Measurements from ENCODE around the gene CORIN.
"Not testable (repeated sequence)": the region's sequence is repeated elsewhere in the genome, so short reads cannot be mapped to it uniquely, and the experiment has no call there.

CORIN gene

DNA sequence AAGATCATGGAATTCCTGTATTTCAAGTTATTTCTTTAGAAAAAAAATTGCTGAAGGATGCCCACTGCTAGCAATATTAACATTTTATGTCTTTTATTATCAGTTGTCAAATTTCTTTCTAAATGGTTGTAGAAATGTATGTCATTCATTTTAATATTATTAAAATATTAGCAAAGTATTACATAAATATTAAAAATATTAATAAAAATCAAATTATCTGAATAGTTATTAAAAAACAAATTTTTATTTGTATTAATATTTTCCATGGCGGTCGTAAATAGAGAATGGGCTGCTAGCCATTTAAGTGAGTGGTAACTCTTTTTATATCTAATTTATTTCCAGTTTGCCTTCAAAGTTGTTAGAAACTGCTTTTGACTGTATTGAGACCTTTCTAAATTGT is 280.6 kb downstream of the CORIN start:
- H3K4me1 ChIP-seq, result no peaks in the 10 kb centered on the region
- H3K36me3 ChIP-seq, result peaks cover 51 to 62% (median 53%) of the 10 kb centered on the region in 3 donors
- no peak overlapping the region for H3K27ac ChIP-seq
- no peak for DNase-seq
- no peak overlapping the region for H3K4me3 ChIP-seq
- intact Hi-C loops (cut with DNase I; ENCODE audit: low total_unique reads), result no loop called here
- H3K27me3 ChIP-seq, result no peaks in the 10 kb centered on the region
- TF ChIP-seq, protein P1, sequence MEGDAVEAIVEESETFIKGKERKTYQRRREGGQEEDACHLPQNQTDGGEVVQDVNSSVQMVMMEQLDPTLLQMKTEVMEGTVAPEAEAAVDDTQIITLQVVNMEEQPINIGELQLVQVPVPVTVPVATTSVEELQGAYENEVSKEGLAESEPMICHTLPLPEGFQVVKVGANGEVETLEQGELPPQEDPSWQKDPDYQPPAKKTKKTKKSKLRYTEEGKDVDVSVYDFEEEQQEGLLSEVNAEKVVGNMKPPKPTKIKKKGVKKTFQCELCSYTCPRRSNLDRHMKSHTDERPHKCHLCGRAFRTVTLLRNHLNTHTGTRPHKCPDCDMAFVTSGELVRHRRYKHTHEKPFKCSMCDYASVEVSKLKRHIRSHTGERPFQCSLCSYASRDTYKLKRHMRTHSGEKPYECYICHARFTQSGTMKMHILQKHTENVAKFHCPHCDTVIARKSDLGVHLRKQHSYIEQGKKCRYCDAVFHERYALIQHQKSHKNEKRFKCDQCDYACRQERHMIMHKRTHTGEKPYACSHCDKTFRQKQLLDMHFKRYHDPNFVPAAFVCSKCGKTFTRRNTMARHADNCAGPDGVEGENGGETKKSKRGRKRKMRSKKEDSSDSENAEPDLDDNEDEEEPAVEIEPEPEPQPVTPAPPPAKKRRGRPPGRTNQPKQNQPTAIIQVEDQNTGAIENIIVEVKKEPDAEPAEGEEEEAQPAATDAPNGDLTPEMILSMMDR (IDR thresholded peaks at IDR 0.05), result no peak
- H3K9me3 ChIP-seq, result no peaks in the 10 kb centered on the region

DNA sequence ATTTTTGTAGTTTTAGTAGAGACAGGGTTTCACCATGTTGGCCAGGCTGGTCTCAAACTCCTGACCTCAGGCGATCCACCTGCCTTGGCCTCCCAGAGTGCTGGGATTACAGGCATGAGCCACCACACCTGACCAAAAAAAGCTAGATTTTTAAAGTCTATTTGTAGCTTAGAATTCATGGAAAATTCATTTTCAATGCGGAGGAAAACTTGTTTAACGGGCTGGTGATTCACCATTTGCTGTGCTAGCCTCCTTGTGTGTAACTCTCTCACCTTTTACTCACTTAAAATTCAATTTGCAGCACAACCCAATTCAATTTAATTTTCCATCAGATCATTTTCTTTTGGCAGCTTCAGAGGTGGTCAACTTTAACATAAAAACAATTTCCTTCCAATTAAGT is 281.9 kb downstream of the CORIN start:
- H3K27me3 ChIP-seq; DNase-seq; H3K4me1 ChIP-seq; H3K9me3 ChIP-seq; H3K27ac ChIP-seq; intact Hi-C loops (cut with DNase I; ENCODE audit: low total_unique reads); H3K4me3 ChIP-seq: not testable (repeated sequence)
- peaks cover 52 to 55% (median 54%) of the 10 kb centered on the region in 3 donors for H3K36me3 ChIP-seq

DNA sequence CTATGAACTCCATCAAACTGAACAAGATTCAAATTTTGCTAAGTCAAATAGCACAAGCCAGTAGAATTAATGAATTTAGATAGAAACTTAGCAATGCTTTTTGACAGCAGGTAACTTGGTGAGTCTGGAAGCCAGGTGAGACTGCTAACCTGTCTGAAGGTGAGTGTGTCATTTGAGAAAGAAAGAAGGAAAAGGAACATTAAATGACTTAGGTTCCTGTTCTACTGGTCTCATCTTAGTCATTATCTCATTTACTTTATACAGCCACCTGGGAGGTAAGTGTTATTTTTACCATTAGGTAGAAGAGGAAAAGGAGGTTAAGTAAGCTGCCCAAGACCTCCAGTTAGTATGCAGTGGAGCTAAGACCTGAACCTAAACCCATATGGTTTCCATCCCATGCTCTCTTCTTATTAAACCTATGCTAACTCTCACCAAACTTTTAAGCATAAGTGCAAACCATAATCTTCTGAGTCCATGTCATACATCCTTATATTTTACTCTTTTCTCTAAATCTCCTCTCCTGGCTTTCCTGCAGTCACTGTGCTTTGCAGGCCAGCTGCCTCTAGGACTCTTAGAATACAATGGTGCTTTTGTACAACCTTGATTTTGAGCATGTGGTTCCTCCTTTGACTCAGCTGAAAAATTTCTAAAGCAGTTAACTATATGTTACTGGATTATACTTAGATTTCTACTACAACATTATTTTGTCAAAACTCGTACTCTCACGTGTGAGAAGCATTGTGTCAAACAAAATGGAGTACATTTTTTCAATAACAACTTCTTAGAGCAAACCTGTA is 284.3 kb downstream of the CORIN start:
- H3K27ac ChIP-seq, result no peak overlapping the region
- TF ChIP-seq, protein P1 (IDR thresholded peaks at IDR 0.05), result no peak

DNA sequence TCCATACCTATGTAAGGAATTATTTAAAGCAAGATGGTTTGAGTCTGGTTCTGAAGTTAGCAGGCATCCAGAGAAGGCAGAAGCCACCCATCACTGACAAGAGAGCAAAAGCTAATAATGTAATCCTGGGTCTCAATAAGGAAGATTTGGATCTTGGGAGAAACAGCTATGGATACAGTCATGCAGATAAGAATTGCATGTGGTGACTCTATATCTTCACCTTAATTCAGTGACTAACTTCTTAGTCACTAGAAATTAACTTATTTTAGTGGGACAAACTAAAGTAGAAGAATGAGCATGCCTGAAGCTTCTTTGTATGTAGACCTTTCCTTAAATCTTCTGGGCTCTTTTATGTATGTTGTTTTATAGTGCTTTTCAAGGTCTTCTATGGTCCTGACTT is 286.2 kb downstream of the CORIN start:
- no peaks in the 10 kb centered on the region for H3K4me1 ChIP-seq
- intact Hi-C loops (cut with DNase I; ENCODE audit: low total_unique reads), result no loop called here
- H3K36me3 ChIP-seq, result peaks cover 28 to 65% (median 63%) of the 10 kb centered on the region in 3 donors
- H3K27ac ChIP-seq, result no peak overlapping the region
- H3K4me3 ChIP-seq, result no peak overlapping the region
- H3K27me3 ChIP-seq, result no peaks in the 10 kb centered on the region
- no peak for DNase-seq
- TF ChIP-seq, protein P1 (IDR thresholded peaks at IDR 0.05), result no peak
- H3K9me3 ChIP-seq, result no peaks in the 10 kb centered on the region

More for the DNA sequence above, 284.3 kb downstream of the CORIN start:
- H3K4me3 ChIP-seq, result no peak overlapping the region
- H3K9me3 ChIP-seq, result no peaks in the 10 kb centered on the region
- DNase-seq, result no peak
- peaks cover 28 to 62% (median 56%) of the 10 kb centered on the region in 3 donors for H3K36me3 ChIP-seq
- H3K27me3 ChIP-seq, result no peaks in the 10 kb centered on the region
- intact Hi-C loops (cut with DNase I; ENCODE audit: low total_unique reads), result no loop called here
- H3K4me1 ChIP-seq, result no peaks in the 10 kb centered on the region

DNA sequence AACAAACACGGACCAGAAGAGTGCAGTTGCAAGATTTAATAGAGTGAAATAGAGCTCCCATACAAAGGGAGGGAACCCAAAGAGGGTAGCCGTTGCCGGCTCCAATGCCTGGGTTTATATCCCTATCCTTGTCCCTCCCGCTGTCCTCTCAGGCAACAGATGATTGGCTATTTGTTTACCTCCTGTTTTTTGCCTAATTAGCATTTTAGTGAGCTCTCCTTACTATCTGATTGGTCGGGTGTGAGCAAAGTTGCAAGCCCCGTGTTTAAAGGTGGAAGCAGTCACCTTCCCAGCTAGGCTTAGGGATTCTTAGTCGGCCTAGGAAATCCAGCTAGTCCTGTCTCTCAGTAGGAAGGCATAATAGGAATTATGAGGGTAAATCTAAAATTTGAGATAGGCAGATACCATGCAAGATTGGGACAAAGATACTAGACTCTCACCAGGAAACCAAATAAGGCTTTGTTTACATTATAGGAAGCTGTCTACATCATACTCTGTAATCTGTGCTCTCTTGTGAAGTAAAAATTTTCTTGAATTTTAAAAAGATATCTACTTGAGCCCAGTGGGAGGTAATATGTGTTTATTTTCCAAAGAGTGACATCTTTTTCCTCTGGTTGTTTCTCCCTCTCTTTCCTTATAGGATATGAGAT is 286.8 kb downstream of the CORIN start:
- Histone ChIP-seq H3K27me3 (no peaks in the 10 kb centered on the region), H3K27ac (no peak overlapping the region), H3K4me1 (no peaks in the 10 kb centered on the region), H3K36me3 (peaks cover 31 to 71% (median 69%) of the 10 kb centered on the region in 3 donors), H3K4me3 (no peak overlapping the region), H3K9me3 (no peaks in the 10 kb centered on the region)
- intact Hi-C loops (cut with DNase I; ENCODE audit: low total_unique reads), result no loop called here
- no peak for DNase-seq
- TF ChIP-seq, protein P1 (IDR thresholded peaks at IDR 0.05), result no peak

DNA sequence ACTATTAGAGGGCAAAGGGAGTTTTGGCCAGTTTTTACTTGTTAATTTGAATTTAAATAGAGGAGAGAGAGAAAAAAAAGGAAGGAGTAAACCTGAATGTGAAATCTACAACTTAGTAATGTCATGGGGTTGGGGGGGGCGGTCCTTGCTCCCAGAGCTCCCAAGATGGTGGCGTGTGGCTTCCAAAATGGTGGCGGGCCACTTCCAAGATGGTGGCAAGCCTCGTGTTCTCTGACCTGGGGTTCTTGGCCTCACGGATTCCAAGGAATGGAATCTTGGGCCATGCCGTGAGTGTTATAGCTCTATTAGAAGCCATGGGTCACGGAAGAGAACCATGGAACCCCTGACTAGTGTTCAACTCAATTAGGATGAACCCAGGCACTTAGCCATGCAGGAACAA is 287.5 kb downstream of the CORIN start:
- H3K4me1 ChIP-seq; H3K27ac ChIP-seq; H3K9me3 ChIP-seq; H3K4me3 ChIP-seq; intact Hi-C loops (cut with DNase I; ENCODE audit: low total_unique reads); H3K27me3 ChIP-seq; DNase-seq: not testable (repeated sequence)
- peaks cover 29 to 75% (median 71%) of the 10 kb centered on the region in 3 donors for H3K36me3 ChIP-seq
